ENCODE measurements around the gene ZBTB7A. TPM values are rescaled to one million over a fixed set of nuclear protein-coding genes. Genes with fewer than 3 reads are reported as not detected.

The ZBTB7A gene
- total RNA-seq (2013; cell fraction: nucleolus; rRNA removed) = 20.9 and 24.8 TPM in 2 replicates
- total RNA-seq (2014; rRNA removed) (10.6 and 15.9 TPM in 2 replicates), total RNA-seq (2014; rRNA removed; fragmentation: Illumina TruSeq; extraction: Trizol) (3.2 TPM in 2 replicates), total RNA-seq (2021) (40.0 and 42.4 TPM in 2 replicates), polyA plus RNA-seq (2011; rRNA removed) (0.84 and 2.5 TPM in 2 replicates), polyA plus RNA-seq (2014; fragmentation: Illumina TruSeq; extraction: Trizol) (4.1 and 5.9 TPM in 2 replicates), polyA plus RNA-seq (2014; fragmentation: Nextera tagmentation; extraction: Ambion mirVana) (under 1 TPM; 0.26 to 0.73 TPM), polyA plus RNA-seq (2014; rRNA removed) (16.2 and 22.2 TPM in 2 replicates), polyA plus RNA-seq (2016; fragmentation: Nextera tagmentation; extraction: Ambion mirVana) (10 to 100 TPM in 1 of 2 experiments, 1 to 10 TPM in 1; 2.0 to 10.1 TPM), polyA minus RNA-seq (2011; rRNA and poly(A)+ RNA removed) (3.6 and 6.5 TPM in 2 replicates), Bru-seq, nascent RNA (percentile 78 among the genes with signal in this experiment), BruChase-seq, experiment 1, labeled RNA remaining after a 6-hour chase (percentile 77 among the genes with signal in this experiment), BruChase-seq, experiment 2, labeled RNA remaining after a 2-hour chase (percentile 86 among the genes with signal in this experiment)
- polyA plus RNA-seq (2011; ENCODE audit: low read depth) = 2.2 TPM
- polyA plus RNA-seq (2011; cell fraction: cytosol; rRNA removed) = 4.5 and 7.6 TPM in 2 replicates
- 12.8 and 18.3 TPM in 2 replicates for polyA plus RNA-seq (2011; cell fraction: nucleus; rRNA removed)
- polyA plus RNA-seq (2012) = 14.1 and 15.9 TPM in 2 replicates
- polyA minus RNA-seq (2011; cell fraction: cytosol; rRNA and poly(A)+ RNA removed) = 12.4 and 12.8 TPM in 2 replicates
- 3.6 and 4.7 TPM in 2 replicates for polyA minus RNA-seq (2011; cell fraction: nucleus; rRNA and poly(A)+ RNA removed)
- long read RNA-seq, experiment 1, partial matches to known transcripts = 0 of 1 reads
- long read RNA-seq, experiment 1, other reads (novel, unspliced or antisense) = 1 of 1 reads
- long read RNA-seq, experiment 2, partial matches to known transcripts = 0 of 7 reads
- long read RNA-seq, experiment 2, other reads (novel, unspliced or antisense) = 7 of 7 reads

- Histone ChIP-seq H3K27me3 (replicated peaks in 1 of 2; ENCODE audit: control insufficient read depth in 2 of 2, insufficient read depth in 2 of 2, low read length in 1 of 2) (no peaks in the 10 kb centered on the region; a peak in 1 of 4 replicates), H3K9me3 (replicated peaks; ENCODE audit: control insufficient read depth, insufficient read depth, low read length) (no peaks in the 10 kb centered on the region), H3K27ac (ENCODE audit: control insufficient read depth, insufficient read depth) (peak within 1 kb of the TSS; percentile 55), H4K20me1 (ENCODE audit: control insufficient read depth, insufficient read depth) (peaks cover 7% of the 10 kb centered on the region), H3K79me2 (ENCODE audit: control insufficient read depth, insufficient read depth, low read length) (peaks cover 33% of the 10 kb centered on the region), H3K4me2 (ENCODE audit: control insufficient read depth, insufficient read depth) (peak within 1 kb of the TSS; percentile 79), H3K4me3 (peak within 1 kb of the TSS; percentile 88), H3K36me3 (ENCODE audit: control insufficient read depth in 2 of 2, insufficient read depth in 2 of 2, low read length in 1 of 2) (peaks cover 4 to 5% of the 10 kb centered on the region in 2 experiments; a peak in 3 of 4 replicates), H3K4me1 (ENCODE audit: control insufficient read depth, insufficient read depth, low read length) (peaks cover 12% of the 10 kb centered on the region), H2AFZ (ENCODE audit: control insufficient read depth, low read depth, low read length) (peak within 1 kb of the TSS; percentile 44), H3K9ac (ENCODE audit: control insufficient read depth, insufficient read depth, low read length) (peak within 1 kb of the TSS; percentile 74)
- ChIA-PET CTCF (no interaction called here), POLR2A (interaction anchor here (0.6 to 2.8 kb wide), 6 partner anchors 11 to 1106 kb away, joined by 3 to 8 read pairs (median 3); partner anchors contain the start of gene EBI3), RAD21 (ENCODE audit: unreplicated experiment) (interaction anchor here (0.6 to 1.6 kb wide), 8 partner anchors 11 to 79 kb away, joined by 3 to 6 read pairs (median 3); partner anchors contain the start of gene PIAS4), SMC1A (ENCODE audit: uncharacterized antibody, unreplicated experiment) (no interaction called here)
- no TSS peak for BruUV-seq (replicated peaks)
- in situ Hi-C loops (cut with MboI) (no loop called here), intact Hi-C loops (cut with micrococcal nuclease; ENCODE audit: unreplicated experiment) (loop anchor here (5.0 to 10.0 kb wide), 2 partner anchors 80 to 118 kb away; partner anchors contain the start of genes ANKRD24, EEF2 and SIRT6)
- no peak for DNase-seq (ENCODE audit: low read depth, low spot score)
- peak; percentile 60 for ATAC-seq
- peak; percentile 73 for FAIRE-seq
- 3% methylated on average over 20 of the region's 85 CpGs for WGBS (ENCODE audit: insufficient coverage, insufficient replicate concordance, low lambda C conversion rate, missing lambda C conversion rate)
- TF ChIP-seq NR2F1 (conservative IDR thresholded peaks at IDR 0.05) = peak; percentile 71
- no peak for TF ChIP-seq BRCA1 (IDR thresholded peaks at IDR 0.05; ENCODE audit: low read depth, low read length)
- TF ChIP-seq POLR2A (IDR thresholded peaks at IDR 0.05; ENCODE audit: low read depth, low read length) = peak; percentile 54
- TF ChIP-seq GATAD2B (conservative IDR thresholded peaks at IDR 0.05; ENCODE audit: low read depth) = peak; percentile 88; the same call in 1 of the 2 replicates
- no peak for TF ChIP-seq MYB (IDR thresholded peaks at IDR 0.05; ENCODE audit: borderline replicate concordance, low read depth, low read length)
- peak in 1 of 2 experiments; percentile 77; a peak in 2 of 3 replicates for TF ChIP-seq EGR1 (IDR thresholded peaks at IDR 0.05; ENCODE audit: borderline replicate concordance in 1 of 2, low read depth in 2 of 2, low read length in 2 of 2)
- no peak for TF ChIP-seq ESRRA (IDR thresholded peaks at IDR 0.05; ENCODE audit: low read length)
- TF ChIP-seq BACH1 (IDR thresholded peaks at IDR 0.05; ENCODE audit: borderline replicate concordance) = peak; percentile 67; the same call in 1 of the 2 replicates
- peak; percentile 23 for TF ChIP-seq IKZF1 (conservative IDR thresholded peaks at IDR 0.05)
- TF ChIP-seq DPF2 (IDR thresholded peaks at IDR 0.05) = peak; percentile 25; the same call in 1 of the 2 replicates
- TF ChIP-seq CREB1 (IDR thresholded peaks at IDR 0.05; ENCODE audit: low read depth) = peak; percentile 39
- peak; percentile 53; the same call in 1 of the 2 replicates for TF ChIP-seq POLR2AphosphoS5 (IDR thresholded peaks at IDR 0.05; ENCODE audit: low read length)
These were observed at the start of gene ZBTB7A for GRCh38 chr19:4066682-4067395. ZBTB7A (minus strand) TSS chr19:4066899; CDS start chr19:4055232, 11,667 bp downstream.

All from GM12878 (cell line).